Measurements from ENCODE around the gene TMEM145.

- TF ChIP-seq POLR2AphosphoS5 (IDR thresholded peaks at IDR 0.05) (no peak), CTCF (IDR thresholded peaks at IDR 0.05; ENCODE audit: poor library complexity, severe bottlenecking) (no peak), RAD21 (conservative IDR thresholded peaks at IDR 0.05) (no peak), EZH2 (IDR thresholded peaks at IDR 0.05; ENCODE audit: borderline replicate concordance, insufficient read depth, low read length, poor library complexity, severe bottlenecking) (no peak), EP300 (conservative IDR thresholded peaks at IDR 0.05; ENCODE audit: poor library complexity, severe bottlenecking) (no peak), REST (IDR thresholded peaks at IDR 0.05; ENCODE audit: borderline replicate concordance) (no peak), TAF1 (IDR thresholded peaks at IDR 0.05; ENCODE audit: low read depth) (no peak), MXI1 (conservative IDR thresholded peaks at IDR 0.05; ENCODE audit: poor library complexity, severe bottlenecking) (no peak), SMC3 (conservative IDR thresholded peaks at IDR 0.05; ENCODE audit: poor library complexity) (no peak)
These were observed 34.5 kb upstream of the TMEM145 start for GRCh38 chr19:42278452-42279154.
